ENCODE measurements around the gene LTO1. TPM values are rescaled to one million over a fixed set of nuclear protein-coding genes. Genes with fewer than 3 reads are reported as not detected.

The LTO1 gene
- total RNA-seq, 1 experiment from 2014 or later, result 25.3 TPM

- Mint-ChIP-seq H3K27ac (no peak overlapping the region), H3K36me3 (ENCODE audit: insufficient read depth in 1 of 3, low read depth in 3 of 3) (no peaks in the 10 kb centered on the region), H3K9me3 (no peaks in the 10 kb centered on the region; a peak in 1 of 5 replicates), H3K4me3 (no peak overlapping the region), H3K27me3 (ENCODE audit: low read depth) (peaks cover 57% of the 10 kb centered on the region), H3K4me1 (peaks cover 8 to 15% of the 10 kb centered on the region in 2 experiments)
- no peak overlapping the region for H2AFZ ChIP-seq (ENCODE audit: low read length)
- no peak overlapping the region for H3K4ac ChIP-seq (ENCODE audit: low read depth, low read length)
- H2BK12ac ChIP-seq (ENCODE audit: insufficient read length, low read depth, low read length), result no peak overlapping the region
- H3K27ac ChIP-seq (ENCODE audit: insufficient read length, low read depth, low read length), result no peak overlapping the region
- H4K5ac ChIP-seq (ENCODE audit: insufficient read length, low read depth, low read length), result no peak overlapping the region
- no peak for DNase-seq
- no peak overlapping the region for H3K18ac ChIP-seq (ENCODE audit: insufficient read length, low read depth, low read length)
- no peak overlapping the region for H3T11ph ChIP-seq (ENCODE audit: low read length)
- no peak overlapping the region for H2BK20ac ChIP-seq (ENCODE audit: low read depth, low read length, poor library complexity, severe bottlenecking)
- no peak overlapping the region for H3K23ac ChIP-seq (ENCODE audit: insufficient read length, low read depth, low read length)
- H2BK5ac ChIP-seq (ENCODE audit: insufficient read length, low read length), result no peak overlapping the region
- no peak overlapping the region for H3K14ac ChIP-seq (ENCODE audit: insufficient read depth, low read length)
- H3K9me3 ChIP-seq (ENCODE audit: control insufficient read depth, low read depth, low read length), result no peaks in the 10 kb centered on the region
- H2BK15ac ChIP-seq (ENCODE audit: low read depth, low read length), result no peak overlapping the region
- H2BK120ac ChIP-seq (ENCODE audit: low read depth, low read length, poor library complexity, severe bottlenecking), result no peak overlapping the region
- no peak for TF ChIP-seq CTCF (conservative IDR thresholded peaks at IDR 0.05)
- H3K4me1 ChIP-seq (ENCODE audit: insufficient read depth, low read length), result no peaks in the 10 kb centered on the region
- H3K56ac ChIP-seq (ENCODE audit: insufficient read length, low read depth, low read length), result no peak overlapping the region
- no peaks in the 10 kb centered on the region; the same call in 1 of the 2 replicates for H3K27me3 ChIP-seq (ENCODE audit: insufficient read depth, low read length)
- H3K4me2 ChIP-seq (ENCODE audit: insufficient read depth, insufficient read length, low read length), result no peak overlapping the region
- H2AK5ac ChIP-seq (ENCODE audit: insufficient read length, low read length), result no peak overlapping the region
- H3K79me2 ChIP-seq (ENCODE audit: insufficient read depth, low read length), result no peaks in the 10 kb centered on the region
- WGBS (ENCODE audit: extremely low coverage, insufficient read length, low lambda C conversion rate), result no CpG with 5 or more reads among the region's 8 CpGs
- no peak overlapping the region for H4K91ac ChIP-seq (ENCODE audit: insufficient read length, low read depth, low read length)
- no peak overlapping the region for H3K9ac ChIP-seq (ENCODE audit: extremely low read depth, insufficient read length, low read length)
- no peaks in the 10 kb centered on the region for H4K20me1 ChIP-seq (ENCODE audit: control insufficient read depth, insufficient read depth, insufficient read length)
- H3K23me2 ChIP-seq (ENCODE audit: insufficient read length, low read depth, low read length, poor library complexity, severe bottlenecking), result no peaks in the 10 kb centered on the region
- H4K8ac ChIP-seq (replicated peaks; ENCODE audit: insufficient read length, low read depth, low read length), result no peak overlapping the region
- H3K79me1 ChIP-seq (ENCODE audit: insufficient read depth, low read depth, low read length, poor library complexity, severe bottlenecking), result no peaks in the 10 kb centered on the region
Measured at GRCh38 chr11:69718912-69719311, 43.8 kb upstream of the LTO1 start.
